ENCODE measurements around the gene HSBP1L1. TPM values are rescaled to one million over a fixed set of nuclear protein-coding genes. Genes with fewer than 3 reads are reported as not detected.

Gene HSBP1L1
- total RNA-seq, 1 donor from 2014 or later = 1.6 TPM

DNA sequence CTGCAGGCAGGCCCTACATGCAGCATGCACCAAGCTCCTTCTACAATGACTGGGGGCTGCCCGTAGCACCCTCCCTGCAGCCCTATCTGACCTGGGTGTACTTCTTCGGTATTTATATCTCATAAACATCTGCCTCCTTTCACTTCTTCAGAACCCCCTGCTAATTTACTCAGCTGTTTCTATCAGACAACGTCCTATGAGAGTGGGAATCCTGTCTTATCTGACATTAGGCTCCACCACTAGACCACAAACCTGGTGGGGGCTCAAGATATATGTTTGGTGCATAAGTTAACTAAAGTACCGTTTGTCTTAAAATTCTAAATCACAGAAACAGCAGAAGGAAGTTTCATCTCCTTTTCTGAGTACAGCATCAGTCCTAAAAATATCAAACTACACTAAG lies 10.6 kb downstream of the HSBP1L1 start:
- Mint-ChIP-seq H3K4me3 (ENCODE audit: unreplicated experiment) (no peak overlapping the region), H3K4me1 (ENCODE audit: unreplicated experiment) (peaks cover 9% of the 10 kb centered on the region), H3K27me3 (ENCODE audit: unreplicated experiment) (no peaks in the 10 kb centered on the region), H3K36me3 (ENCODE audit: unreplicated experiment) (peaks cover 30% of the 10 kb centered on the region), H3K9me3 (ENCODE audit: unreplicated experiment) (no peaks in the 10 kb centered on the region), H3K27ac (ENCODE audit: unreplicated experiment) (no peak overlapping the region)
- DNase-seq (ENCODE audit: extremely low spot score, unreplicated experiment) = no peak
- no peak for TF ChIP-seq CTCF (IDR thresholded peaks at IDR 0.05)

GRCh38 chr18:79975985-79976680 lies 11.7 kb downstream of the HSBP1L1 start:
- TF ChIP-seq CTCF (IDR thresholded peaks at IDR 0.05) = no peak
- no peak overlapping the region for H3K4me3 Mint-ChIP-seq (ENCODE audit: unreplicated experiment)
- H3K27me3 Mint-ChIP-seq (ENCODE audit: unreplicated experiment) = no peaks in the 10 kb centered on the region
- no peaks in the 10 kb centered on the region for H3K9me3 Mint-ChIP-seq (ENCODE audit: unreplicated experiment)
- peaks cover 13% of the 10 kb centered on the region for H3K4me1 Mint-ChIP-seq (ENCODE audit: unreplicated experiment)
- no peak overlapping the region for H3K27ac Mint-ChIP-seq (ENCODE audit: unreplicated experiment)
- peaks cover 22% of the 10 kb centered on the region for H3K36me3 Mint-ChIP-seq (ENCODE audit: unreplicated experiment)
- DNase-seq (ENCODE audit: extremely low spot score, unreplicated experiment) = no peak

- Mint-ChIP-seq H3K9me3 (ENCODE audit: unreplicated experiment) (no peaks in the 10 kb centered on the region), H3K4me1 (ENCODE audit: unreplicated experiment) (peaks cover 18% of the 10 kb centered on the region), H3K36me3 (ENCODE audit: unreplicated experiment) (peaks cover 22% of the 10 kb centered on the region), H3K27ac (ENCODE audit: unreplicated experiment) (no peak overlapping the region), H3K27me3 (ENCODE audit: unreplicated experiment) (no peaks in the 10 kb centered on the region), H3K4me3 (ENCODE audit: unreplicated experiment) (no peak overlapping the region)
- no peak for TF ChIP-seq CTCF (IDR thresholded peaks at IDR 0.05)
- no peak for DNase-seq (ENCODE audit: extremely low spot score, unreplicated experiment)
These were observed 15.4 kb downstream of the HSBP1L1 start for GRCh38 chr18:79979843-79980242.

GRCh38 chr18:79980585-79980984 lies 16.1 kb downstream of the HSBP1L1 start:
- Mint-ChIP-seq H3K9me3 (ENCODE audit: unreplicated experiment) (no peaks in the 10 kb centered on the region), H3K36me3 (ENCODE audit: unreplicated experiment) (peaks cover 25% of the 10 kb centered on the region), H3K4me3 (ENCODE audit: unreplicated experiment) (no peak overlapping the region), H3K27ac (ENCODE audit: unreplicated experiment) (no peak overlapping the region), H3K4me1 (ENCODE audit: unreplicated experiment) (peaks cover 23% of the 10 kb centered on the region), H3K27me3 (ENCODE audit: unreplicated experiment) (no peaks in the 10 kb centered on the region)
- no peak for TF ChIP-seq CTCF (IDR thresholded peaks at IDR 0.05)
- DNase-seq (ENCODE audit: extremely low spot score, unreplicated experiment) = no peak

DNA sequence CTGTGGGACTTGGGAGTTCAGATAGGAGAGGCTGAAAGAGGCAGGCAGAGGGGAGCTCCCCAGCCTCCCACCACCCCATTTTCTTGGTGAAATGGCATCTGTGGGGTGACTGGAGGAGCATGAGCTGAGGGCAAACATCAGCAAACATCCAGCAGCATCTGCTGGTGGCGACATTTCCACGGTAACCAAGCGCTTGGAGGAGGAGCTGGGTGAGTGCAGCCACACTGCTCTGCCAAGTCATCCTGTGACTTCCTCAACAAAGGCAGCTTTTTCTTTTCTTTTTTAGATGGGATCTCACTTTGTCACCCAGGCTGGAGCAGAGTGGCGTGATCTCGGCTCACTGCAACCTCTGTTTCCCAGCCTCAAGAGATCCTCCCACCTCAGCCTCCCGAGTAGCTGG lies 18.3 kb downstream of the HSBP1L1 start:
- no peak for DNase-seq (ENCODE audit: extremely low spot score, unreplicated experiment)
- H3K27ac Mint-ChIP-seq (ENCODE audit: unreplicated experiment) = no peak overlapping the region

More for the DNA sequence above, 18.3 kb downstream of the HSBP1L1 start:
- Mint-ChIP-seq H3K27me3 (ENCODE audit: unreplicated experiment) (no peaks in the 10 kb centered on the region), H3K36me3 (ENCODE audit: unreplicated experiment) (peaks cover 24% of the 10 kb centered on the region), H3K9me3 (ENCODE audit: unreplicated experiment) (no peaks in the 10 kb centered on the region), H3K4me3 (ENCODE audit: unreplicated experiment) (no peak overlapping the region), H3K4me1 (ENCODE audit: unreplicated experiment) (peaks cover 37% of the 10 kb centered on the region)
- no peak for TF ChIP-seq CTCF (IDR thresholded peaks at IDR 0.05)

All from osteocyte (in vitro differentiated cells).